ENCODE measurements around the gene DFFB.

DFFB gene

GRCh38 chr1:3905266-3905952, 48.1 kb downstream of the DFFB start:
- no peak for TF ChIP-seq CTCF (IDR thresholded peaks at IDR 0.05; ENCODE audit: insufficient read depth, low read length, missing control alignments)
- no peak for DNase-seq (ENCODE audit: low read depth, low spot score)
- H3K4me3 ChIP-seq (ENCODE audit: low read depth, low read length) = no peak overlapping the region
- ChIA-PET POLR2A (no interaction called here), CTCF (no interaction called here)

GRCh38 chr1:3905953-3906671, 48.8 kb downstream of the DFFB start:
- ChIA-PET CTCF (no interaction called here), POLR2A (no interaction called here)
- no peak for TF ChIP-seq CTCF (IDR thresholded peaks at IDR 0.05; ENCODE audit: insufficient read depth, low read length, missing control alignments)
- H3K4me3 ChIP-seq (ENCODE audit: low read depth, low read length) = no peak overlapping the region
- DNase-seq (ENCODE audit: low read depth, low spot score) = no peak

GRCh38 chr1:3906672-3907020, 49.4 kb downstream of the DFFB start:
- ChIA-PET CTCF (no interaction called here), POLR2A (no interaction called here)
- DNase-seq (ENCODE audit: low read depth, low spot score) = no peak
- H3K4me3 ChIP-seq (ENCODE audit: low read depth, low read length) = no peak overlapping the region
- TF ChIP-seq CTCF (IDR thresholded peaks at IDR 0.05; ENCODE audit: insufficient read depth, low read length, missing control alignments) = no peak

- H3K4me3 ChIP-seq (ENCODE audit: low read depth, low read length) = no peak overlapping the region
- ChIA-PET CTCF (no interaction called here), POLR2A (no interaction called here)
- no peak for TF ChIP-seq CTCF (IDR thresholded peaks at IDR 0.05; ENCODE audit: insufficient read depth, low read length, missing control alignments)
- no peak for DNase-seq (ENCODE audit: low read depth, low spot score)
Measured at GRCh38 chr1:3907031-3907534, 49.8 kb downstream of the DFFB start.

- DNase-seq (ENCODE audit: low read depth, low spot score) = no peak
- H3K4me3 ChIP-seq (ENCODE audit: low read depth, low read length) = no peak overlapping the region
- CTCF ChIA-PET = no interaction called here
- POLR2A ChIA-PET = no interaction called here
- no peak for TF ChIP-seq CTCF (IDR thresholded peaks at IDR 0.05; ENCODE audit: insufficient read depth, low read length, missing control alignments)
Measured at GRCh38 chr1:3907621-3908165, 50.4 kb downstream of the DFFB start.

GRCh38 chr1:3908886-3909517, 51.7 kb downstream of the DFFB start:
- ChIA-PET POLR2A (no interaction called here), CTCF (no interaction called here)
- DNase-seq (ENCODE audit: low read depth, low spot score) = no peak
- H3K4me3 ChIP-seq (ENCODE audit: low read depth, low read length) = no peak overlapping the region
- no peak for TF ChIP-seq CTCF (IDR thresholded peaks at IDR 0.05; ENCODE audit: insufficient read depth, low read length, missing control alignments)
